ENCODE data around the gene ETNPPL. TPM values are rescaled to one million over a fixed set of nuclear protein-coding genes. Genes with fewer than 3 reads are reported as not detected.

The ETNPPL gene
- total RNA-seq, 1 donor from 2014 or later: 10.6 TPM

DNA sequence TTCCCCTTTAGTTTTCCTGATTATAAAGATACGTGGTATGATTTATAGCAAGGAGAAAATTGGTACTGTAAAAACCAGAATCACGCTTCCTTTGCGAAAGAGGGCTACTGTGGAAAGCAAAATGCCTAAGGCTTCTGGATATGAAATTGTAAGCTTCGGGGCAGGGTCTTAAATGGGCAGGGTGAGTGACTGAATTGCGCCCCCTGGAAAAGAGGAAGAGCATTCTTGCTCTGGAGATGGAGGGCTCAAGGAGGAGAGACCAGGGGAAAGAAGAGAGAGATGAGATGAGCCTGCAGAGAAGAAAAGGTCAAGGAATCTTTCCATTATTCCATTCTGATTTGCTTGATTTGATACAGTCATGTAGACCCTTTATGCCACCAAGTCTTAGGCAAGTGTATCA is 13.1 kb upstream of the ETNPPL start:
- no peak for TF ChIP-seq CTCF (IDR thresholded peaks at IDR 0.05; ENCODE audit: borderline replicate concordance)
- H3K4me3 ChIP-seq: no peak overlapping the region
- DNase-seq: no peak
- peaks cover 20% of the 10 kb centered on the region for H3K4me1 ChIP-seq
- no peaks in the 10 kb centered on the region for H3K36me3 ChIP-seq
- peak overlapping the region; percentile 74 for H3K27ac ChIP-seq (replicated peaks)
- no peaks in the 10 kb centered on the region for H3K27me3 ChIP-seq (ENCODE audit: low read depth)
- H3K9me3 ChIP-seq (replicated peaks): no peaks in the 10 kb centered on the region
- intact Hi-C loops (cut with micrococcal nuclease): no loop called here

- Histone ChIP-seq H3K36me3 (no peaks in the 10 kb centered on the region), H3K27me3 (ENCODE audit: low read depth) (no peaks in the 10 kb centered on the region), H3K9me3 (replicated peaks) (no peaks in the 10 kb centered on the region), H3K4me1 (peaks cover 20% of the 10 kb centered on the region), H3K4me3 (no peak overlapping the region), H3K27ac (replicated peaks) (peak overlapping the region; percentile 74)
- DNase-seq: peak; percentile 64
- peak; percentile 59 for TF ChIP-seq CTCF (IDR thresholded peaks at IDR 0.05; ENCODE audit: borderline replicate concordance)
- intact Hi-C loops (cut with micrococcal nuclease): no loop called here
These were observed 12.1 kb upstream of the ETNPPL start for GRCh38 chr4:108774809-108775530.

DNA sequence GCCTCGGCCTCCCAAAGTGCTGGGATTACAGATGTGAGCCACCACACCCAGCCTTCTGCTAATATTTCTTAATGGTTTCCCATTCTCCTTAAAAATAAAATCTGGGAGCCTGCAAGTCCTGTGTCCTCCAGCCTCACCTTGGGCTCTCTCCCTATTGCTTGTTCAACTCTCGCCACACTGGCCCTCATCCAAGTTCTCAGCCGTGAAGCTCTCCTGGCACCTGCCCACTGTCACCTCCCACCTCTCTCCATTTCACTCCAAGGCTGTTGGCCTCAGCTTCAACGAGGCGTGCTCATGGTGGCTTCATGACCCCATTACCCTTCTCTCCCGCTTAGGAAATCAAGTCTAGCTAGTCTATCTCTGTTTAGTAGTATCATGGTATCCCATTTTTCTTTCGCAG is 9.5 kb upstream of the ETNPPL start:
- no peaks in the 10 kb centered on the region for H3K9me3 ChIP-seq (replicated peaks)
- no peak overlapping the region for H3K27ac ChIP-seq (replicated peaks)
- no peaks in the 10 kb centered on the region for H3K27me3 ChIP-seq (ENCODE audit: low read depth)
- H3K4me3 ChIP-seq: no peak overlapping the region
- intact Hi-C loops (cut with micrococcal nuclease): no loop called here
- H3K4me1 ChIP-seq: peaks cover 20% of the 10 kb centered on the region
- H3K36me3 ChIP-seq: no peaks in the 10 kb centered on the region
- TF ChIP-seq CTCF (IDR thresholded peaks at IDR 0.05; ENCODE audit: borderline replicate concordance): no peak
- peak; percentile 47 for DNase-seq

DNA sequence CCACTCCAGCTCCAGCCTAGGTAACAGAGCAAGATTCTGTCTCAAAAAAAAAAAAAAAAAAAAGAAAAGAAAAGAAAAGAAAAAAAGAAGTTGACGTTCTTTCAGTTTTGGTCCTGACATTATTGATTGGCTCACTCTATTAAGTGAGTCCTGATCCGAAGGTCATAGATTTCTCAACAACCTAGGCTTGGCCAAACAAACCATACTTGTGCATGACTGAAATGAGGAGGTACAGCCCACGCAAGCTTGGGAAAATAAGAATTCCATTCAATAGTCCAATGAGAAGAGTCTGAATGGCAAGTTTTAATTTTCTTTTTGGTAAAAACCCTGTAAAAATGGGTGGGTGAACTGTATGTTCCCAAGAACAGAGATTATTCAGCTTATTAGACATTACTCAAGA is 3.2 kb upstream of the ETNPPL start:
- Histone ChIP-seq H3K36me3 (no peaks in the 10 kb centered on the region), H3K27me3 (ENCODE audit: low read depth) (peaks cover 12% of the 10 kb centered on the region), H3K9me3 (replicated peaks) (no peaks in the 10 kb centered on the region), H3K4me1 (peaks cover 18% of the 10 kb centered on the region), H3K4me3 (no peak overlapping the region), H3K27ac (replicated peaks) (no peak overlapping the region)
- no peak for TF ChIP-seq CTCF (IDR thresholded peaks at IDR 0.05; ENCODE audit: borderline replicate concordance)
- intact Hi-C loops (cut with micrococcal nuclease): no loop called here
- no peak for DNase-seq

DNA sequence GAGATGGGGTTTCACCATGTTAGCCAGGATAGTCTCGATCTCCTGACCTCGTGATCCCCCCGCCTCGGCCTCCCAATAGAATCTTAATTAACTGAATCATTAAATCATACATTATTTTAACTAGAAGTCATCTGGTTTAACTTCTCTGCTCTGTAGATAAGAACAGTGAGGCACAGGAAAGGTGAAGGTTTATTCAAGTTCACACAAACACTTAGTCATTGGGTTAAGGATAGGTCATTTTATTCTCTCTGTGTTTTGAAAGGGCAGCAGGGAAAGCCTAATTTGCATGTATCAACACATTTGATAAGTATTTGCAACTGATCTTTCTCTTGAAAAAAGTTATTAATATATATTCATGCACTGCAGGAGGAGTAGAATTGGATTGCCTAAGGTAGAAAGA is 1.1 kb upstream of the ETNPPL start:
- Histone ChIP-seq H3K9me3 (replicated peaks) (no peaks in the 10 kb centered on the region), H3K27ac (replicated peaks) (no peak overlapping the region), H3K36me3 (no peaks in the 10 kb centered on the region), H3K4me3 (no peak overlapping the region), H3K27me3 (ENCODE audit: low read depth) (peaks cover 12% of the 10 kb centered on the region), H3K4me1 (peaks cover 18% of the 10 kb centered on the region)
- intact Hi-C loops (cut with micrococcal nuclease): no loop called here
- no peak for DNase-seq
- no peak for TF ChIP-seq CTCF (IDR thresholded peaks at IDR 0.05; ENCODE audit: borderline replicate concordance)
